GM23248 (cell line): Measurements from ENCODE around the gene MGAT4C. TPM values are rescaled to one million over a fixed set of nuclear protein-coding genes. Genes with fewer than 3 reads are reported as not detected.
A peak's percentile ranks its signal among the peaks of the same experiment; 100 is the strongest.

Source experiments
- DNase-seq: peaks from one replicate; pipeline ENCODE4 v3.0.0-alpha.2; 2015
- H2AFZ ChIP-seq: fragments of 200-600 bp; sonication (generic); 2 replicates; pipeline ENCODE4 v1.6.1; 2016; ENCODE audit warnings: antibody characterized with exemption
- H3F3A ChIP-seq: fragments of 200-600 bp; sonication (generic); 2 replicates; pipeline ENCODE4 v1.6.1; 2016; ENCODE audit warnings: mild to moderate bottlenecking, antibody characterized with exemption, mixed run types; ENCODE audit not compliant: insufficient read depth
- H3K27ac ChIP-seq: fragments of 200-600 bp; sonication (generic); 2 replicates; pipeline ENCODE4 v1.5.1; 2016; ENCODE audit warnings: mild to moderate bottlenecking
- H3K27me3 ChIP-seq: fragments of 200-600 bp; sonication (generic); replicated peaks from 2 replicates; pipeline ENCODE4 v1.6.1; 2016; ENCODE audit warnings: mild to moderate bottlenecking; ENCODE audit not compliant: insufficient read depth
- H3K36me3 ChIP-seq: fragments of 200-600 bp; sonication (generic); 2 replicates; pipeline ENCODE4 v1.6.1; 2016; ENCODE audit warnings: low read depth, mild to moderate bottlenecking
- H3K4me1 ChIP-seq: fragments of 200-600 bp; sonication (generic); 2 replicates; pipeline ENCODE4 v1.6.1; 2016; ENCODE audit warnings: mild to moderate bottlenecking; ENCODE audit not compliant: insufficient read depth
- H3K4me2 ChIP-seq: fragments of 200-600 bp; sonication (generic); one replicate; pipeline ENCODE4 v1.6.1; 2016; ENCODE audit warnings: mild to moderate bottlenecking; ENCODE audit not compliant: unreplicated experiment
- H3K4me3 ChIP-seq: fragments of 200-600 bp; sonication (generic); 2 replicates; pipeline ENCODE4 v1.5.1; 2016; ENCODE audit warnings: mild to moderate bottlenecking
- H3K79me2 ChIP-seq: fragments of 200-600 bp; sonication (generic); 2 replicates; pipeline ENCODE4 v1.6.1; 2016; ENCODE audit warnings: mild to moderate bottlenecking; ENCODE audit not compliant: insufficient read depth
- H3K9ac ChIP-seq: fragments of 200-600 bp; sonication (generic); 2 replicates; pipeline ENCODE4 v1.6.1; 2016; ENCODE audit warnings: mild to moderate bottlenecking
- H3K9me2 ChIP-seq: fragments of 200-600 bp; sonication (generic); 2 replicates; pipeline ENCODE4 v1.6.1; 2016; ENCODE audit warnings: mixed run types, mild to moderate bottlenecking, moderate library complexity; ENCODE audit not compliant: insufficient read depth
- H3K9me3 ChIP-seq: fragments of 200-600 bp; sonication (generic); one replicate; pipeline ENCODE4 v1.6.1; 2017; ENCODE audit warnings: low read depth
- H4K20me1 ChIP-seq: fragments of 200-600 bp; sonication (generic); 2 replicates; pipeline ENCODE4 v1.6.0; 2016; ENCODE audit not compliant: insufficient read depth
- EZH2 ChIP-seq: fragments of 200-600 bp; sonication (generic); IDR thresholded peaks from 2 replicates; pipeline ENCODE4 v1.6.1; 2018; ENCODE audit warnings: antibody characterized with exemption, mild to moderate bottlenecking; ENCODE audit not compliant: insufficient read depth, poor library complexity, severe bottlenecking
- EZH2phosphoT487 ChIP-seq: fragments of 200-600 bp; sonication (generic); IDR thresholded peaks from 2 replicates; pipeline ENCODE4 v1.6.1; 2018; ENCODE audit warnings: antibody characterized with exemption, moderate library complexity, mild to moderate bottlenecking, low read depth; ENCODE audit not compliant: insufficient read depth
- WGBS, 2 experiments: methylation state at CpG; one replicate each; pipeline ENCODE4 v1.1.6; 2015 to 2017; ENCODE audit warnings: low lambda C conversion rate in 2 of 2, low coverage in 1 of 2; ENCODE audit errors: missing lambda C conversion rate in 2 of 2; 5-methylcytosine and 5-hydroxymethylcytosine counted together
- in situ Hi-C: fragments of 300-500 bp; cut with MboI; formaldehyde crosslinking; loops from 2 replicates; pipeline ENCODE4 v1.15.0; 2020
- polyA plus RNA-seq: library from polyadenylated mRNA; unstranded; fragments of >200 nt; fragmentation: Nextera tagmentation; extraction: Ambion mirVana; gene quantifications from 2 replicates; pipeline ENCODE4 v1.2.1, GENCODE V29; 2016
- total RNA-seq: library from RNA; depleted of rRNA; stranded (reverse); fragments of >200 nt; shearing (Covaris generic); gene quantifications from 2 replicates; pipeline ENCODE4 v1.2.3, GENCODE V29; 2014

Gene MGAT4C
- total and polyA plus RNA-seq, 2 experiments from 2014 or later, result not detected

DNA sequence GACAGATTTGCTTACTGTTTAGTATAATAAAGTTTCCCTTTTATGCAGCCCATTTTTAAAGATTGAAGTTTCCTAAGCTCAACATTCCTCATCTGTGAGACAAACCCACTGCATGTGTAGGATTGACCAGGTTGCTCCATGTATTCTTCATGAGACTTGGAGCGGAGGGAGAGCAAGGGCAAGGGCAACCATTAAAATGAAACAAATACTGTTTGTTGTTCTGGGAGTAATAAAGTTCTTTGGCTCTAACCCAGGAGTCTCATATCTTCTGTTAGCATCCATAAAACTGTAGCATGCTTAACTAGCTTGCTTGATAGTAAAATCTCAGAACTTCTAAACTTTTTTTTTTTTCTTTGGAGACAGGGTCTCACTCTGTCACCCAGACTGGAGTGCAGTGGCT, 307.9 kb downstream of the MGAT4C start:
- H3K79me2 ChIP-seq, result no peaks in the 10 kb centered on the region
- in situ Hi-C loops, result no loop called here
- H3K4me1 ChIP-seq, result no peaks in the 10 kb centered on the region
- DNase-seq, result no peak
- no peak overlapping the region for H3K27ac ChIP-seq
- no peaks in the 10 kb centered on the region for H3F3A ChIP-seq
- no peak for TF ChIP-seq EZH2
- TF ChIP-seq EZH2phosphoT487, result no peak
- H3K9me2 ChIP-seq, result no peaks in the 10 kb centered on the region
- H3K4me2 ChIP-seq, result no peak overlapping the region
- WGBS, 2 experiments, result 27 to 41% methylated on average over 1 of the region's 1 CpG
- no peak overlapping the region for H3K9ac ChIP-seq
- H3K9me3 ChIP-seq, result no peaks in the 10 kb centered on the region
- H3K27me3 ChIP-seq, result no peaks in the 10 kb centered on the region
- H3K4me3 ChIP-seq, result no peak overlapping the region
- no peaks in the 10 kb centered on the region for H4K20me1 ChIP-seq
- H3K36me3 ChIP-seq, result no peaks in the 10 kb centered on the region
- no peak overlapping the region for H2AFZ ChIP-seq

DNA sequence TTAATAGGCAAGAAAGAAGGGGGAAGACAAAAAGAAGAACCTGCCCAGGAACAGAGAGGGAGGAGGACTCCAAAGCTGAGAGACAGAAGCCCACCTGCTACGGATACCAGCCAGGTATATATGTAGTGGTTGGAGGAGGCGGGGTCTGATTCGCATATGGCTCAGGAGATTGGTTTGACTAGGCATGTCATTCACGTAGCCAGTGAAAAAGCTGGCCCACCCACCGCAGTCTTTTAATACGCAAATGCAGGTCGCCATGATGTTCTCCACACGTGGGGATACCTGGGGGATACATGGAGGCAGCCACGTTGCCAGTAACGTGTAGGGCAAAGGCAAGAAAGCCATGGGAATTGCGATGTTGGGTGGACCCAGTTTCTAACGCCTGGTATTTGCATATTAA, 308.9 kb downstream of the MGAT4C start:
- Histone ChIP-seq H3K79me2 (no peaks in the 10 kb centered on the region), H3K9me3 (no peaks in the 10 kb centered on the region), H3K9ac (no peak overlapping the region), H3K9me2 (no peaks in the 10 kb centered on the region), H3K4me2 (no peak overlapping the region), H3K4me1 (no peaks in the 10 kb centered on the region), H3K4me3 (no peak overlapping the region), H3K27me3 (no peaks in the 10 kb centered on the region), H3F3A (no peaks in the 10 kb centered on the region), H2AFZ (no peak overlapping the region), H3K36me3 (no peaks in the 10 kb centered on the region), H3K27ac (no peak overlapping the region), H4K20me1 (no peaks in the 10 kb centered on the region)
- 45 to 57% methylated on average over 12 of the region's 12 CpGs for WGBS, 2 experiments
- in situ Hi-C loops, result no loop called here
- no peak for DNase-seq
- TF ChIP-seq EZH2phosphoT487 (no peak), EZH2 (no peak)

DNA sequence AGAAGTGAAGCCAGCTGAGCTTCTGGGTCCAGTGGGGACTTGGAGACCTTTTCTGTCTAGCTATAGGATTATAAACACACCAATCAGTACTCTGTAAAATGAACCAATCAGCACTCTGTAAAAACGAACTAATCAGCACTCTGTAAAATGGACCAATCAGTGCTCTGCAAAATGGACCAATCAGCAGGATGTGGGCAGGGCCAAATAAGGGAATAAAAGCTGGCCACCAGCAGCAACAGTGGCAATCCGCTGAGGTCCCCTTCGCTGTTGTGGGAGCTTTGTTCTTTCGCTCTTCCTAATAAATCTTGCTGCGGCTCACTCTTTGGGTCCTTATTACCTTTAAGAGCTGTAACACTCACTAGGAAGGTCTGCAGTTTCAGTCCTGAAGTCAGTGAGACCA, 309.8 kb downstream of the MGAT4C start:
- TF ChIP-seq EZH2 (no peak), EZH2phosphoT487 (no peak)
- Histone ChIP-seq H3K9me2 (no peaks in the 10 kb centered on the region), H3K4me3 (no peak overlapping the region), H3F3A (no peaks in the 10 kb centered on the region), H3K36me3 (no peaks in the 10 kb centered on the region), H3K27me3 (no peaks in the 10 kb centered on the region), H3K4me2 (no peak overlapping the region), H3K9ac (no peak overlapping the region), H3K9me3 (no peaks in the 10 kb centered on the region), H3K27ac (no peak overlapping the region), H4K20me1 (no peaks in the 10 kb centered on the region), H3K79me2 (no peaks in the 10 kb centered on the region), H2AFZ (no peak overlapping the region), H3K4me1 (no peaks in the 10 kb centered on the region)
- WGBS, 2 experiments, result 58 to 67% methylated on average over 5 of the region's 5 CpGs
- in situ Hi-C loops, result no loop called here
- no peak for DNase-seq

DNA sequence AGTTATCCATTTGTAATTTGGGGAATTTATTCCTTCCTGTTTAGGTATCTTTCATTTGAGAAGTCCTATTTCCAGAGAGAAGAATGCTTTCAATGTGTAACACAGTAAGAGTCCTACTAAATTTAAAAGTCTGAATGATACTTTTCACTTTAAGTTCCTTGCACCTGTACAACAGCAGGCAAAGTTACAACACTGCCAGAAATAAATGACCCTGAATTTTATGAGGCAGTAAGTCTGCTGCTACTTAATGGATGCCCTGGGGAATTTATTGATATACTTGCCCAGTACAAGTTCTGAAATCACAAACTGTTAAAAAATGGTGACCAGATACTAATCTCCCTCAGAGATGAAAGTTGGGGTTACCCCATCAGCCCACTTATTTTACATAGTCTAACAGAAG, 329.0 kb downstream of the MGAT4C start:
- Histone ChIP-seq H3K9ac (no peak overlapping the region), H3K27ac (no peak overlapping the region), H2AFZ (no peak overlapping the region), H3K4me3 (no peak overlapping the region), H3K4me1 (no peaks in the 10 kb centered on the region), H3K36me3 (no peaks in the 10 kb centered on the region), H3K4me2 (no peak overlapping the region), H3K9me3 (no peaks in the 10 kb centered on the region), H4K20me1 (no peaks in the 10 kb centered on the region), H3F3A (no peaks in the 10 kb centered on the region), H3K79me2 (no peaks in the 10 kb centered on the region), H3K27me3 (no peaks in the 10 kb centered on the region), H3K9me2 (no peaks in the 10 kb centered on the region)
- no peak for DNase-seq
- TF ChIP-seq EZH2phosphoT487 (no peak), EZH2 (no peak)
- in situ Hi-C loops, result no loop called here

DNA sequence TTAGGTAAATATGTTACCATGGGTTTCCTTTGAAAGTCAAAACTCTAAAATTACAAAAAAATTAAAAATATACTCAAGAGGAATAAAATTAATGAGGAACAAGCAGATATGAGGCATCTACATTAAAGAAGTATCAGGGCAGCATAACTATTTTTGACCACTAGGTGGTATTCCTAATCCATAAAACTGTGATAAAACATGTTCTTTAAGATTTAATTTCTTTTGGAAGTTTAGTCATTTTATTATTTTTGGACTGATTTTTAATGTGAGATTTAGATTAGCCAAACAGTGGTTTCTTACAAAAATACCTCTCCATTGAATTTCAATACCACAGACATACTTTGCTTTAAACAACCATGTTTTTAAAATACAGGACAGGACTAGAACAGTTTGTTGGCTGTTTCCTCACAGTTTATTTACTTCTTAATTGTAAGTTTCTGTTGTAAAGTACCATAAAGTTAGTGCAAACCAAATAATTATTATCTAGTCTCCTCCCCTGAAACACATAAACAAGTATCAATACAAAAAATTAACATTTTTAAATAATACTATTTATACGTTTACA, 332.3 kb downstream of the MGAT4C start:
- Histone ChIP-seq H3K27ac (no peak overlapping the region), H3K9me2 (no peaks in the 10 kb centered on the region), H3F3A (no peaks in the 10 kb centered on the region), H3K4me2 (no peak overlapping the region), H2AFZ (no peak overlapping the region), H3K9me3 (no peaks in the 10 kb centered on the region), H4K20me1 (no peaks in the 10 kb centered on the region), H3K4me1 (no peaks in the 10 kb centered on the region), H3K4me3 (no peak overlapping the region), H3K9ac (no peak overlapping the region), H3K27me3 (no peaks in the 10 kb centered on the region), H3K79me2 (no peaks in the 10 kb centered on the region), H3K36me3 (no peaks in the 10 kb centered on the region)
- WGBS, 2 experiments, result 45 to 46% methylated on average over 1 of the region's 1 CpG
- in situ Hi-C loops, result loop anchor here (25.0 kb wide), 1 partner anchor 837 kb away; no protein-coding TSS in a partner anchor
- TF ChIP-seq EZH2, result no peak
- no peak for TF ChIP-seq EZH2phosphoT487
- DNase-seq, result peak; percentile 44
